ENCODE measurements around the gene RPS29.

Gene RPS29

GRCh38 chr14:49549446-49549845 lies 36.7 kb downstream of the RPS29 start:
- no peak for DNase-seq

- DNase-seq, result no peak
Measured at GRCh38 chr14:49546766-49547165, 39.4 kb downstream of the RPS29 start.

- no peak for DNase-seq
Measured at GRCh38 chr14:49545716-49546115, 40.5 kb downstream of the RPS29 start.

GRCh38 chr14:49545071-49545470 lies 41.1 kb downstream of the RPS29 start:
- no peak for DNase-seq

GRCh38 chr14:49541049-49541448 lies 45.1 kb downstream of the RPS29 start:
- DNase-seq, result no peak

- DNase-seq, result no peak
Measured at GRCh38 chr14:49538852-49539251, 47.3 kb downstream of the RPS29 start.
